Suppressor macrophage treated with lipopolysaccharide for 1 hour (primary cell): ENCODE measurements around the gene DTD1.
"Not testable (repeated sequence)": the region's sequence is repeated elsewhere in the genome, so short reads cannot be mapped to it uniquely, and the experiment has no call there.

Source experiments
- DNase-seq, 3 donors: peaks; one replicate each; pipeline ENCODE4 v3.0.0-alpha.2; 2020 to 2022

The DTD1 gene

DNA sequence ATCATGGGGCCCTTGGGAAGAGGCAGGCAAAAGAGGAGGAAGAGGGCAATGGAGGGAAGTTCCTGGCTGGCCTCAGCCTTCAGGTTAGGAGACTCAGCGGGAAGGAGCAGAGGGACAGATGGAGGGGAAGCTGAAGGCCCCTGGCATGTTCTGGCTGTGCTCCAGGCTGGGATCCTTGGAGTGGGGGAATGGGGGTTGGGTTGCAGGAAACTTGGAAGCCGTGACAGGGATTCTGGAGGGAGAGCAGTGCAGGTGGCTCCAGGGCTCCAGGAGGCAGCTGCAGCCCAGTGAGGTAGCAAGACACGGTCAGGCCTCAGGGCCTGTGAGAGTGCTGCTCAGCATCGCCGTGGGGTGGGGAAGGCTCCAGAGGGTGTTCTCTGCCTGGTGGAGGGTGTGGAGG is 161.1 kb downstream of the DTD1 start:
- no peak for DNase-seq

DNA sequence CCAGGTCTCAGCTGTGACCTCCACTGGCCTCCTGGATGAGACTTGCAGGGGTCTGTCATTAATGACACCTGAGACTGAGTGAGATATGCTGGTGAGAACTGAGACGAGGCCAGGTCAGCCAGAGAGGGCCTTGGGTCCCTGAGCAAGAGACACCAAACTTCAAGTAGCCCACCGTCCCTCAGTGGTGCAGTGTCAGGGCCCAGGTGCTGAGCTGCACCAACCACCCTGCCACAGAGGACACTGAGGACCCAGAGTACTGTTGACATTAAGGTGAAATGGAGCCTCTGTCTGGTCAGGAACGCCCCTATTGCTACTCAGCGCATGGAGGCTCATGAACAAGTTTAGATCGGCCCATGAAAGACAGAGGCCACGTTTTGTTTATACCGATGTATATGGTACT is 161.7 kb downstream of the DTD1 start:
- no peak for DNase-seq

DNA sequence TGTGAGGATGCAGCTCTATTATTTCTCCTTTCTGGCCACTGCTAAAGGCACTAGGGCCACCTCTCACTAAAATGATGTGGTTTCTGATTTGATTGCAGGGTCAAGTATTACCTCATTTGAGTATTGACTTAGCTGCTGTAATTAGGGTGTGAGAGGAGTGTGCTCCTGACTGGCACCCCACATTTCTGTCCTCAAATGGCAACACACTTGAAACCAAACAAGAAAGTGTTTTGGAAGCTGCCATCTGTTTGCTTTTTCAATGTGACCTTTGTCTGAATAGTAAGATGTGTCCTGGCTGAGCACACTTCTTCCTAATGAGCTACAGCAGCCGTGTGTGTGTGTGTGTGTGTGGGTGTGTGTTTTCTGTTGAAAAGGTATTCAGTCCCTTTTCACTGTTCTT is 162.9 kb downstream of the DTD1 start:
- no peak for DNase-seq

DNA sequence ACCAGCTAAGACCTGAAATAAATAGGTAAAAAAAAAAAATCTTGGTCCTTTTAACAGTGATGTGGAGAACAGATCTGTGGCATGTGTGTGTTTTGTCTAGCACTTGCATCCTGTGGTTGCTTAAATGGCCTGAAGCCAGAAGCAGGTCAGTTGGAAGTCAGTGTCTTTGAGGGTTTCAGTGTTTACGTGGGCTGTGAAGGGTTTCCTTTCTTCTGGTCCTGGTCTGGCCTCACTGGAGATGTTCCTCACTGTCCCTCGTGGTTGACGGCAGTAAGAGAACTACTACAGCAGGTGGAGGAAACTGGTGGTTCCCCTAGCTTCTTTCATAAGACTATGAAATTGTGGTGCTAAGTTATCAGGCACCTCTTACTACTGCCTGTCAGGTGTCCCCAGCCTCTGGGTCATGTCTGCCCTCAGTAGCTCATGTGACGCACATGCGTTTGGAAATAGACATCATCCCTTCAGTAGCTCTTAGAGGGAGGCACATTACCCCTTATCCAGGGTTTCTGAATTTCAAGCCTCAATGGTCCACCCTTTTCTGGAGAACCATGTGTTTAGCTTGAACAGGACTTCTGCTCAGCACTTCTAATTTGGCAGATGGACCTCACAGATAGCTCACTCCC is 166.3 kb downstream of the DTD1 start:
- no peak for DNase-seq

DNA sequence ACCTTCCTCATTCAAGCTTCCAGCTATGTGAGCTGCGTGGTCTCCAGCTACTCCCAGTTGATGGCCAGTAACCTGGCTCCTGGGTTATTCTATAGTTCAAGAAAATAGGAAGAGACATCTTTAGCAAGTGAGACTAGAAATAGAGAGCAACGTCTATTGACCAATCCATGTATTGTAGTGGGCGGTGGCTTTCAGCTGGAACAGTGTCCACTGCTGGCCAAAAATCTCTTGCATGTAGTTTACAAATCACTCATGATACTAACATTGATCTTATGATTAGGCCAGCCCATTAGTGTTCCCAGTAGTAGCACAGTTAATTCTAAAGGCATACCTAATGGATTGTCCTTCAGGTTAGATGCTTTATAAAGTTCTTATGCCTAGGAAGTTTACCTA is 166.8 kb downstream of the DTD1 start:
- DNase-seq: peak in 2 of 3 donors; percentile 1 to 18

DNA sequence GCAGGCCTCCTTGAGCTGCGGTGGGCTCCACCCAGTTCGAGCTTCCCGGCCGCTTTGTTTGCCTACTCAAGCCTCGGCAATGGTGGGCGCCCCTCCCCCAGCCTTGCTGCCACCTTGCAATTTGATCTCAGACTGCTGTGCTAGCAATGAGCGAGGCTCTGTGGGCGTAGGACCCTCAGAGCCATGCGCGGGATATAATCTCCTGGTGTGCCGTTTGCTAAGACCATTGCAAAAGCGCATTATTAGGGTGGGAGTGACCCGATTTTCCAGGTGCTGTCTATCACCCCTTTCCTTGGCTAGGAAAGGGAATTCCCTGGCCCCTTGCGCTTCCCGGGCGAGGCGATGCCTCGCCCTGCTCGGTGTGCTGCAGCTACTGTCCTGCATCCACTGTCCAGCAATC is 173.0 kb downstream of the DTD1 start:
- DNase-seq: not testable (repeated sequence)

DNA sequence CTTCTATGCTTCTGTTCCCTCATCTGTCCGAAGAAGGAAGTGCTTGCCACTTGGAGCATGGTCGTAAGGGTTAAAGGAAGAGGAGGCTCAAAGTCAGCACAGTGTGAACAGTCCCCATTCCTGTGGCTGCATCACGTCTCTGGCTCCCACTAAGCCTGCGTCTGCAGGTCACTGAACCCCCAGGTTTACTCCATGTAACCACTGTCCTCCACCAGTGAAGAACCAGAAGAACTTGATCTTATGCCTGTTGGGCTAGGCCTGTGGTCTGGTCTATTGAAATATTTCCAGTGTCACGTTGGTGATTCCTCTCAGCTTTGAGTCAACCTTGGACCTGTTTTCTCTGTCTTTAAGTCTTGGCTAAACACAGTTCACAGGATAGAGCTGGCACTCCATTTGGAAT is 179.8 kb downstream of the DTD1 start:
- no peak for DNase-seq

DNA sequence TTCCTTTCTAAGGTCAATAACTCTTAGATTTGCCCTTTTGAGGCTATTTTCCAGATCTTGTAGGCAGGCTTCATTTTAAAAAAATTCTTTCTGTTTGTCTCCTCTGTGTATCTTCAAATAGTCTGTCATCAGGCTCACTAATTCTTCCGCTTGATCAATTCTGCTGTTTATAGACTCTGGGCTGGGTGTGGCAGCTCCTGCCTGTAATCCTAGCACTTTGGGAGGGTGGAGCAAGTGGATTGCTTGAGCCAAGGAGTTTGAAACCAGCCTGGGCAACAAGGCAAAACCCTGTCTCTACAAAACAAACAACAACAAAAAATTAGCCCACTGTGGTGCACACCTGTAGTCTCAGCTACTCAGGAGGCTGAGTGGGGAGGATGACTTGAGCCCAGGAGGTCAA is 185.7 kb downstream of the DTD1 start:
- no peak for DNase-seq

DNA sequence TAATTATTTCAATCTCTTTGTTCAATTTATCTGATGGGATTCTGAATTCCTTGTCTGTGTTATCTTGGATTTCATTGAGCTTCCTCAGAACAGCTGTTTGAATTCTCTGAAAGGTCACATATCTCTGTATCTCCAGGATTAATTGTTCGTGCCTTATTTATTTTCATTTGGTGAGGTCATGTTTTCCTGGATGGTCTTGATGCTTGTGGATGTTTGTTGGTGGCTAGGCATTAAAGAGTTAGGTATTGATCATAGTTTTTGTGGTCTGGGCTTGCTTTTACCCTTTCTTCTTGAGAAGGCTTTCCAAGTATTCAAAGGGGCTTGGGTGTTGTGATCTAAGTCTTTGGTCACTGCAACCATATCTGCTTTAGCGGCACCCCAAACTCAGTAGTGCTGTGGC is 186.4 kb downstream of the DTD1 start:
- DNase-seq: no peak

DNA sequence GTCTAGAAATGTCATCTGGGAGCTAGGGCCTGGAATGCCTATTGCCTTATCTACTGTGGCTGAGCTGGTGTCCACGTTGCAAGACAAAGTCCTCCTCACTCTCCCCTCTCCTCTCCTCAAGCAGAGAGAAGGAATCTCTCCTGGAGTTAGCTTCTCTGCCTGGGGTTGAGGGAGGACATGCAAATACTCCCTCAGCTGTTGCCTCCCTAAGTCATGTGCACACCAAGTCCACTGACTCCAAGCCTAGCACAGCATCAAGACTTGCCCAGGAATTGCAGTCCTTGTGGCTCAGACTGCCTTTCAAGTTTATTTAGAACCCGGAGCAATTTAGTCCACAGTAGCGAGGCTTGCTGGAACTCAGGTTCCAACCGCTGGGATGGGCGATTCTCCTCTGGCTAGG is 187.8 kb downstream of the DTD1 start:
- DNase-seq: no peak

DNA sequence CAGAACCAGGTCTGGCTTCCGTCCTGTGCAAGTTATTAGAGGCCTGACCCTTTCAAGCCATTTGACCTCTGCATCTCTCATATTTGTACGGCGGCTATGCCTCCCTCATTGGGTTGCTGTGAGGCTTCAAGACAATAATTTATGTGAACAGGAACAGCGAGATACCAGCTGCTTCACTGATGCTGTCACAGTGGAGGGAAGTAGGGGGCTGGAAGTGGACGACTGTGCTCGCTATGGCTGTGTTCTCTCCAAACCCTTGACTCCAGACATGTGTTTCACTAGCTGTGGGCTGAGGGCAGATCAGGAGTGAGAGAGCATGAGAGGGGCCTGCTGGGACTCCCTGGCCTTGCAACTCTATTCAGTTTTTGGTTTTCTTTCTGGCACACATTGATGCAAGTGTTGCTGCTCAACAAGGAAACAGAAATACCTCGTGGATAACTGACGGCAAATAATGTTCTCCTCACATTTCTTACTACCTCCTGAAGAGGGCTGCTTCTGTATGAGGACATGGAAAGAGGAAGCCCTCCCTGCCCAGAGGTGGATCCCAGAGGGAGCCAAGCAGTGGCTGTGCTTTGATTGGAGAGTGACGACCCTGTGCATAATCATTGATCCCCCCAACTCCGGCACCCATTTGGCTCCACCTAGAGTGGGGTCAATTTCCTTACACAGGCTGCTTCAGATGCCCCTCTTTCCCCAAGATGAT is 191.0 kb downstream of the DTD1 start:
- DNase-seq: peak in 1 of 3 donors; percentile 18

DNA sequence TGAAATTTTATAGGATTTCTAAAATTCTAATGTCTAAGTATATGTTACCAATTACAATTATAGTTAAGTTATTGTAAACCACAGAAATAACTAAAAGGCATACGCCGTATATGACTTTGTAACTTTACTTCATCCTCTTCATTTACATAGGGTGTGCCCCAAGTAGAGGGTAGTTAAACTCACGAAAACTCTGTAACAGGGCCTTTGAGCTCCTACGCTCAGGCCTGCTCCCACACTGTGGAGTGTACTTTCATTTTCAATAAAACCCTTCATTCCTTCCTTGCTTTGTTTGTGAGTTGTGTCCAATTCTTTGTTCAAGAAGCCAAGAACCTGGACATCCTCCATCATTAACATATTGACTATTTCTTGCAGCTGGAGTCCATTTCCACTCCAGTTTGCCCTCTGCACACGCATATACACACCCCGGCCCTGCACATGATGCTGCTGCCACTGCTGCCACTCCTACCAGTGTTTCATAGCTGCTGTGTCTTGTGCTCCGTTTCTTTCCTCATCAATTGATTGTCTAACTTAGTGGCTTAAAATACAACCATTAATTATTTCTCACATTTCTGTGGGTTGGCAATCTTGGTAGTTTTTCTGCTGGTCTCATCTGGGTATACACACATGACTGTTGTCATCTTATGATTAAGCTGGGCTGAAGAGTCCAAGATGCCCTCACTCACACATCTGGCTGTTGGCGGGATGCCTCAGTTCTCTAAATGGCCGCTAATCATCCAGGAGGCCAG is 192.7 kb downstream of the DTD1 start:
- no peak for DNase-seq

DNA sequence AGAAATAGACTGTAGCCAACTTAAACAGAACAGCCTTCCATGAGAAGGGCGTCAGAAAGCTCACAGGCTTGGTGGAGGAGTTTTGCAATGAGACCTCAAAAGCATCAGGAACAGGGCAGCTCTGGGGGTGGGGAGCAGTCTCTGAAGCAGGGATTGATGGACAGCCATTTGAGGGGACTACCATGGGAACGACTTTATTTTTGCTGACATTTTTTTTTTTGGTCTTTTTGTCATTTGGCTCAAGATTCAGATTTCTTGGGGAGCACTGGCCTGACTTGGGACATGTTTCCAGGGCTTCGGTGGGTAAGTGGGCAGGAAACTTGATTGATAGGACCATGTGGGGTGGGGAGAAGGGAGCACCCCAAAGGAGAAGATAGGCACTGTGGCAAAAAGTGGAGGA is 193.7 kb downstream of the DTD1 start:
- DNase-seq: no peak

DNA sequence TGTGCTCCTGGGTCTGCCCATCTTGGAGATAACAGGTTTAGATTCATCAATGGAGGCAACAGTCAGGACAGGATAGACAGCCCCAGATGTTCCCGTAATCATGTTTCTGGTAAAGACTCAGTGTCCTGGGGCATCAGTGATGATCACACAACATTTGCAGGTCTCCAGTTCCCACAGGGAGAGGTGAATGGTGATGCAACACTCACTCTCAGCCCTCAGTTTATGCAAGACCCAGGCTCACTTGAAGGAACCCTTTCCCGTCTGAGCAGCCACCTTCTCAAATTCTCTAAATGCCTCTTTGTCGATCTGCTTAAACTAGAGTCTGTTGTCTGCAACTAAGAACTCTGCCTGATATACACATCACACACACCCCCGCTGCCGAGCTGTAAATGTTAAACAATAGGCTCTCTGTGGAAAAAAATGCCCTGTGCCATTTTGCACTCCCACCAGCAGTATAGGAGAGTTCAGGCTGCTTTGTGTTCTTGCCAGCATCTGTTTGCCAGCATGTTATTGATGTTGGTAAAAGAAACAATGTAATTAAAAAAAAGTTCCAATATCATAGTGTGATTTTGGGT is 195.6 kb downstream of the DTD1 start:
- DNase-seq: no peak

DNA sequence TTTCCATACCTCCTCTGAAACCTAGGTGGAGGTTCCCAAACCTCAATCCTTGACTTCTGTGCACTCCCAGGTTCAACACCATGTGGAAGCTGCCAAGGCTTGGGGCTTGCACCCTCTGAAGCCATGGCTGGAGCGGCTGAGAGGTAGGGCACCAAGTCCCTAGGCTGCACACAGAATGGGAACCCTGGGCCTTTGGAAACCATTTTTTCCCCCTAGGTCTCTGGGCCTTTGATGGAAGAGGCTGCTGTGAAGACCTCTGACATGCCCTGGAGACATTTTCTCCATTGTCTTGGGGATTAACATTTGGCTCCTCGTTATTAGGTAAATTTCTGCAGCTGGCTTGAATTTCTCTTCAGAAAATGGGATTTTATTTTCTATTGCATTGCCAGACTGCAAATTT is 199.2 kb downstream of the DTD1 start:
- DNase-seq: not testable (repeated sequence)

DNA sequence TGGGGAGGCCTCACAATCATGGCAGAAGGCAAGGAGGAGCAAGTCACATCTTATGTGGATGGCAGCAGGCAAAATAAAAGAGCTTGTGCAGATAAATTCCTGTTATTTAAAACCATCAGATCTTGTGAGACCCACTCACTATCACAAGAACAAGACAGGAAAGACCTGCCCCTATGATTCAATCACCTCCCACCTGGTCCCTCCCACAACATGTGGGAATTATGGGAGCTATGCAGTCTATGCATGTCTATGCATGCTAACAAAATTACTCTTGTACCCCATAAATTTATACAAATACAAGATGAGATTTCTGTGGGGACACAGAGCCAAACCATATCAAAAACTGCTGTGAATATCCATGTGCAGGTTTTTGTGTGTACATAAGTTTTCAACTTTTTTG is 200.2 kb downstream of the DTD1 start:
- peak in 1 of 3 donors; percentile 11 for DNase-seq

DNA sequence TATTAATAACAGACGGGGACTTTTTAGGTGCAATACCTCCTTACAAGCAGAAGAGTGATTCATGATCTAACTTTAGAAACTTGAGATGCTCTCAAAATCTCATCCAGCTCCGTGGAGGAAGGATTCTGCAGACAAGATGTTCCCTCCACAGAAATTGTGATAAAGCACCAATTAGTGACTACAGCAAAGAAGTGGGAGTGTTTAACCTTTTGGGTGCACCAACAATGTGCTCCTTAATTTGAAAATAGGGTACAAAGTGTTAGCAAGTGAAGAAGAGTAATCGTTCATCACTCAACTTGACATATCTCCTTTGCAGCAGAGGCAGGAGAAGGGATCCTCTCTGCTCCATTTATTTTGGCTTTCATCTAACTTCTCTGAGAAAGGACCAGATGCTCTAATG is 202.9 kb downstream of the DTD1 start:
- DNase-seq: no peak

DNA sequence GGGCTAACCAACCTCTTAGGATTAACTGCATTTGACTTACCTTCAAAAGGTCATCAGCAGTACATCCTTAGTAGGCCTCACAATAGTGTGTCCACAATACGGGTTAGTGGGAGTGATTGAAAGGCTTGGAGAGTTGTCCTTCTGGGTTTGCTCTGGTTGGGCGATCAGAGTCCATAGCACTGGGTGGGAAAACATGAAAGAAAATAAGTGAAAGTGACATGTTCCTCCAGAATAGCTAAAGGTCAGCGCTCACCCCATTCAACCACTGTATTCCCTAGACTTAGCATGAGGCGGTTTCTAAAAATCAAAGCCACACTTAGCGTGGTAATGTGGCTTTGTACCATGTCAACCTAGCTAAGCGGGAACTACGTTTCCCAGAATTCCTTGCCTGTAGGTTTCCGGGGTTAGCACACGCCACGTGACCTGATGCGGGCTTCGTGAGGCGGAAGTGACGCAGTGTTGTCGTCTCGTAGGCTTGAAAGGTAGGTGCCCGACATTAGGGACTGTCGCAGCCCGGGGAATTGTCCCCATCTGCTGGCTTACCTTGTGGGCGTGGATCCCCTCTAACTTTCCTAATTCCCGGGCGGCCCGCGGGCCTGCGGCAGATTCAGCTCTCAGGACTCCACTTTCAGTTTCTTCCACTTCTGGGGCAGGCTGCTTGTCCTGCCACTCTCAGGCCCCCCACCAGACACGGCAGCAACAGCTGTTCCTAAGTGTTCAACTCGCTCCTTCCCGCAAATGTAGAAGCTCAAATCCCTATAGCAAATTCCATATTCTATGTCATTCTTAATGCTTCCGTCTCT is 206.0 kb downstream of the DTD1 start:
- peak; percentile 93 to 95 (median 93) for DNase-seq

DNA sequence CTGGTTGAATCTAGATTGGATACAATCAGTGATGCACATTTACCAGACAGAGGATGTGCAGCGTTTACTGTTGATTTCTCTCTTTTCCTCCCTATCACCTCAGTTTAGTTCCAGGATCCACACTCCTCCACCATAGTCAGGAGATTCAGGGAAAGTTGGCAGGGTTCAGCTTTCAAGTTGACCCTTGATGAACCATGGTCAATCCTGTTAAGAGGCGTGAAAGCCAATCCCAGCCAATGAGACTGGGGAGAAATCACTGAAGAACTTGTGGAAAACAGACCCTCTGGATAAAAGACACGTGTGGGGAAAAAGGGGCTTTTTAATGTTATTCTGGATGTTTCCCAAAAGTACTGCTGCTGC is 206.6 kb downstream of the DTD1 start:
- no peak for DNase-seq

DNA sequence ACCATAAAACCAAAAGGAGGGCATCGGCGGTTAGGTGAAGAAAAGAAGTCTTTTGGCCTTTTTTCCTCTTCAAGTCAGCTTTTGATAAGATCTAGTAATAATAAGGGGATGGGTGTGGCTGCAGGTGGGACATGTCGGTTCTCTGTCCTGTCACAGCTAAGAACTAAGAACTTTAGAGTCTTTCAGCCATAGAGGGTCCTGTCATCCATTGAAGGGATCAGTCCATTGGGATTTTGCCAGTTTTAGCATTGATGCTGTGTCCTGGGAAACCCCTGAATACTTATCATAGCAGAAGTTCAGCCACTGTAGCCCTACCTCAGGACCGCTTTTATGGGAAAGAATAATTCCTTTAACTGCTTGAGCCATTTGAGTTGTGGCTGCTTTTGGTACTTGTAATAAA is 207.5 kb downstream of the DTD1 start:
- DNase-seq: no peak

DNA sequence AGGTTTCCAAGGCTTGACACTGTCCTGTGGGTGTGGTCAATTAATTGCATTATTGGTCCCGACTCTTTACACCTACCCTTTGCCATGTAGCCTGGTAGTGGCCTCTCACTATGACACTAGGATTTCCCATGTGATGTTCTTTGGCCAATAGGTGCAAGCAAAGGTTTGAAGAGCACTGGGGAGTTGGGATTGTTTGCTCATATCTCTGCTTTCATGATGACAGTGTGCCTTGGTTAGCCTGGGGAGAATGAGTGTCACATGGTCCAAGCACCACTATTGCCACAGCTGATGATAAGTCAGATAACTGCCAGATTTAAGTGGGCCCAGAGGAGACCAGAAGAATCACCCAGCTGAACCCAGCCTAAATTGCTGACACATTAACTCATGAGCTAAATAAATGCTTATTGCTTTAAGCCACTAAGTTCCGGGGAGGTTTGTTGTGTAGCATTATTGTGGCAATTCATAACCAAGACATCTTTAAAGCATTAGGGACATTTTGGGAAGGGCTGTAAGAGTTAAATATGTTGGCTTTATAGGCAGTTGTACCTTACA is 208.5 kb downstream of the DTD1 start:
- DNase-seq: no peak

DNA sequence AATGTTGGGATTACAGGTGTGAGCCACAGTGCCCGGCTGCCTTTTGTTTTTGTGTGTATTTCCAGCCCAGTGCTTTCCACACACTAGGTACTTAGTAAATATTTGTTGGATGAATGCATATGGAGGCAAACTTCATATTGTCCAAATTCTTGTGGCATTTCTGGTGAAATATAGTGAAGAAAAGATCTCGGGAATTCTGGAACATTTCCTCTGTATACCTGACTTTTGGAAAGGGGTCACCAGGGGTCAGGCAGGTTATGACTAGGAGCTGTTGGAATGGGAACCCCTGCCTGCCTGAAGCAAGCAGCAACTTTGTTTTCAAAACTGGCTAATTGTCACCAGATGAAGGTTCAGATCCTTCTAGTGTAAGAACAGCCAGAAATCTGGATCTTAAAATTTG is 213.7 kb downstream of the DTD1 start:
- DNase-seq: no peak
